ENCODE data around the gene IL1A. TPM values are rescaled to one million over a fixed set of nuclear protein-coding genes. Genes with fewer than 3 reads are reported as not detected.

The IL1A gene
- total RNA-seq, 1 donor from 2014 or later: 0.43 TPM

DNA sequence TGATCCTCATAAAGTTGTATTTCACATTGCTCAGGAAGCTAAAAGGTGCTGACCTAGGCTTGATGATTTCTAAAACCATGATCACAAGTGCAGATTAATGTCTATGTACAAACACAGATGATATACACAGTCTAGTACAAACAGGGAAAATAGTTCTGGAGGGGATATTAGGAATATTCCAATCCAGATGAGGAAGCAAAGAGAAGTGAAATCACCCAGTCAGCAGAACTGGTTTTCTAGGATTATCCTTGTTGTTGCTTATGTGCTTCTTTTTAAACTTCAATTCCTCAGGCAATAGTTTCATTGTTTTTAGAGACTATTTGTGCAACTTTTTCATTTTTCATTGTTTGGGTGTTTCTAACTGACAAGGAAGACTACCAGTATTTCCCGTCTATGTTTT is 4.7 kb downstream of the IL1A start:
- Mint-ChIP-seq H3K9me3 (ENCODE audit: unreplicated experiment) (peaks cover 3% of the 10 kb centered on the region), H3K27ac (ENCODE audit: unreplicated experiment) (no peak overlapping the region), H3K27me3 (ENCODE audit: low read depth, unreplicated experiment) (peaks cover 12% of the 10 kb centered on the region), H3K4me1 (ENCODE audit: low read depth, unreplicated experiment) (peaks cover 9% of the 10 kb centered on the region), H3K4me3 (ENCODE audit: unreplicated experiment) (no peak overlapping the region), H3K36me3 (ENCODE audit: low read depth, unreplicated experiment) (peaks cover 4% of the 10 kb centered on the region)
- H3K36me3 ChIP-seq (ENCODE audit: insufficient read depth, low read length): no peaks in the 10 kb centered on the region
- TF ChIP-seq, protein P1, sequence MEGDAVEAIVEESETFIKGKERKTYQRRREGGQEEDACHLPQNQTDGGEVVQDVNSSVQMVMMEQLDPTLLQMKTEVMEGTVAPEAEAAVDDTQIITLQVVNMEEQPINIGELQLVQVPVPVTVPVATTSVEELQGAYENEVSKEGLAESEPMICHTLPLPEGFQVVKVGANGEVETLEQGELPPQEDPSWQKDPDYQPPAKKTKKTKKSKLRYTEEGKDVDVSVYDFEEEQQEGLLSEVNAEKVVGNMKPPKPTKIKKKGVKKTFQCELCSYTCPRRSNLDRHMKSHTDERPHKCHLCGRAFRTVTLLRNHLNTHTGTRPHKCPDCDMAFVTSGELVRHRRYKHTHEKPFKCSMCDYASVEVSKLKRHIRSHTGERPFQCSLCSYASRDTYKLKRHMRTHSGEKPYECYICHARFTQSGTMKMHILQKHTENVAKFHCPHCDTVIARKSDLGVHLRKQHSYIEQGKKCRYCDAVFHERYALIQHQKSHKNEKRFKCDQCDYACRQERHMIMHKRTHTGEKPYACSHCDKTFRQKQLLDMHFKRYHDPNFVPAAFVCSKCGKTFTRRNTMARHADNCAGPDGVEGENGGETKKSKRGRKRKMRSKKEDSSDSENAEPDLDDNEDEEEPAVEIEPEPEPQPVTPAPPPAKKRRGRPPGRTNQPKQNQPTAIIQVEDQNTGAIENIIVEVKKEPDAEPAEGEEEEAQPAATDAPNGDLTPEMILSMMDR (IDR thresholded peaks at IDR 0.05; ENCODE audit: insufficient read depth, low read depth, low read length): no peak
- no peak for TF ChIP-seq EZH2 (IDR thresholded peaks at IDR 0.05; ENCODE audit: insufficient read depth, low read length)
- no peak for FAIRE-seq
- H3K27me3 ChIP-seq (ENCODE audit: insufficient read depth, low read length): no peaks in the 10 kb centered on the region
- H3K4me2 ChIP-seq (ENCODE audit: low read length): no peak overlapping the region
- H3K9me3 ChIP-seq (ENCODE audit: insufficient read depth, low read depth, low read length): no peaks in the 10 kb centered on the region
- no peak overlapping the region for H2AFZ ChIP-seq (ENCODE audit: low read depth, low read length)
- peaks cover 8% of the 10 kb centered on the region for H3K4me1 ChIP-seq (ENCODE audit: insufficient read depth, low read length)
- no peak overlapping the region for H3K27ac ChIP-seq (ENCODE audit: low read depth, low read length)
- no peaks in the 10 kb centered on the region for H3K79me2 ChIP-seq (ENCODE audit: insufficient read depth, low read length)
- H3K9ac ChIP-seq (ENCODE audit: low read length): no peak overlapping the region
- no peaks in the 10 kb centered on the region for H4K20me1 ChIP-seq (ENCODE audit: insufficient read depth, low read length)
- H3K4me3 ChIP-seq (ENCODE audit: insufficient read depth, low read depth, low read length): no peak overlapping the region
- no peak for DNase-seq (ENCODE audit: low read depth)

DNA sequence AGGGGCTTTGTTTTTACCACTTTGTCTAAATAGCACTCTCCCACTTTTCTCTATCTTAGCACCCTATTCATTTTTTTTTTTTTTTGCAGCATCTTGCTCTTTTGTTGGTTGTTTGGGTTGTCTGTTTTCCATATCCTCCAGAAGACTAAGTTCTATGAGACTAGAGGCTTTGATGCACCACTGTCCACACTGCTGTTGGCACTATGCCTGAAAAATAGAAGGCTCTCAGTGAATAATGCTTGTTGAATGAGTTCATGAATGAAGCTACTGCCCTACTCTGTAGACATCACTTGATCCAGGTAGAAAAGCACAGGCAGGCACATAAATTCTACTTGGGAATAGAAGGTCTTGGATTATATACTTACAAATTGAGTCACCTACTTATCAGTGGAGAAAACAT is 7.3 kb downstream of the IL1A start:
- no peaks in the 10 kb centered on the region for H3K79me2 ChIP-seq (ENCODE audit: insufficient read depth, low read length)
- H3K4me1 ChIP-seq (ENCODE audit: insufficient read depth, low read length): no peaks in the 10 kb centered on the region
- no peak overlapping the region for H3K4me2 ChIP-seq (ENCODE audit: low read length)
- H2AFZ ChIP-seq (ENCODE audit: low read depth, low read length): no peak overlapping the region
- no peaks in the 10 kb centered on the region for H4K20me1 ChIP-seq (ENCODE audit: insufficient read depth, low read length)
- H3K36me3 ChIP-seq (ENCODE audit: insufficient read depth, low read length): no peaks in the 10 kb centered on the region
- H3K27me3 ChIP-seq (ENCODE audit: insufficient read depth, low read length): no peaks in the 10 kb centered on the region
- H3K27me3 Mint-ChIP-seq (ENCODE audit: low read depth, unreplicated experiment): peaks cover 14% of the 10 kb centered on the region
- TF ChIP-seq, protein P1 (IDR thresholded peaks at IDR 0.05; ENCODE audit: insufficient read depth, low read depth, low read length): no peak
- TF ChIP-seq EZH2 (IDR thresholded peaks at IDR 0.05; ENCODE audit: insufficient read depth, low read length): no peak
- H3K27ac ChIP-seq (ENCODE audit: low read depth, low read length): no peak overlapping the region
- H3K9me3 Mint-ChIP-seq (ENCODE audit: unreplicated experiment): peaks cover 3% of the 10 kb centered on the region
- peaks cover 4% of the 10 kb centered on the region for H3K36me3 Mint-ChIP-seq (ENCODE audit: low read depth, unreplicated experiment)
- no peaks in the 10 kb centered on the region for H3K9me3 ChIP-seq (ENCODE audit: insufficient read depth, low read depth, low read length)
- no peak overlapping the region for H3K4me3 ChIP-seq (ENCODE audit: insufficient read depth, low read depth, low read length)
- peaks cover 6% of the 10 kb centered on the region for H3K4me1 Mint-ChIP-seq (ENCODE audit: low read depth, unreplicated experiment)
- no peak overlapping the region for H3K9ac ChIP-seq (ENCODE audit: low read length)
- H3K4me3 Mint-ChIP-seq (ENCODE audit: unreplicated experiment): no peak overlapping the region
- FAIRE-seq (no peak), DNase-seq (ENCODE audit: low read depth) (no peak)
- no peak overlapping the region for H3K27ac Mint-ChIP-seq (ENCODE audit: unreplicated experiment)

DNA sequence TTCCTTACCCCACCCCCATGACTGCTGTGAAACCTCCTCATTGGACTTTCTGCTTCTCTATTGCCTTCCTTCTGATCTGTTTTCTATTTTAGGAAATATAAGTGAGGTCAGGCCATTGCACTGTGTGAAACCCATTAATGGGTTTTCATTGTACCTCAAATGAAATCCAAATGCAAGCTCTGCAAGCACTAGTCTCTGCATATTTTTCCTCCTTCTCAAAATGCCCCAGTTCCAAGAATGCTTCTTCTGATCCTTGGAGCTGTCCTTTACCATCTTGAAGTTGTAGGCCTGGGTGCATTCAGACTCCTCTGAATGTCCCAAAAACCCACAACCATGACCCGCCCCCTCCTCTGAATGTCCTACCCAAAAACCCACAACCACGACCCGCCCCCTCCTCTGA is 8.2 kb downstream of the IL1A start:
- Mint-ChIP-seq H3K36me3 (ENCODE audit: low read depth, unreplicated experiment) (peaks cover 4% of the 10 kb centered on the region), H3K27ac (ENCODE audit: unreplicated experiment) (peak overlapping the region; percentile 10), H3K4me1 (ENCODE audit: low read depth, unreplicated experiment) (peaks cover 6% of the 10 kb centered on the region), H3K4me3 (ENCODE audit: unreplicated experiment) (no peak overlapping the region), H3K27me3 (ENCODE audit: low read depth, unreplicated experiment) (peaks cover 14% of the 10 kb centered on the region), H3K9me3 (ENCODE audit: unreplicated experiment) (peaks cover 3% of the 10 kb centered on the region)
- FAIRE-seq (no peak), DNase-seq (ENCODE audit: low read depth) (no peak)
- Histone ChIP-seq H2AFZ (ENCODE audit: low read depth, low read length) (no peak overlapping the region), H3K9me3 (ENCODE audit: insufficient read depth, low read depth, low read length) (no peaks in the 10 kb centered on the region), H3K4me1 (ENCODE audit: insufficient read depth, low read length) (no peaks in the 10 kb centered on the region), H3K9ac (ENCODE audit: low read length) (no peak overlapping the region), H3K4me3 (ENCODE audit: insufficient read depth, low read depth, low read length) (no peak overlapping the region), H3K27ac (ENCODE audit: low read depth, low read length) (no peak overlapping the region), H3K27me3 (ENCODE audit: insufficient read depth, low read length) (no peaks in the 10 kb centered on the region), H3K36me3 (ENCODE audit: insufficient read depth, low read length) (no peaks in the 10 kb centered on the region), H3K79me2 (ENCODE audit: insufficient read depth, low read length) (no peaks in the 10 kb centered on the region), H3K4me2 (ENCODE audit: low read length) (no peak overlapping the region), H4K20me1 (ENCODE audit: insufficient read depth, low read length) (no peaks in the 10 kb centered on the region)
- TF ChIP-seq, protein P1 (IDR thresholded peaks at IDR 0.05; ENCODE audit: insufficient read depth, low read depth, low read length): no peak
- TF ChIP-seq EZH2 (IDR thresholded peaks at IDR 0.05; ENCODE audit: insufficient read depth, low read length): no peak

Data from astrocyte (in vitro differentiated cells and primary cell).